Retina (tissue), 1 donor: Measurements from ENCODE around the gene DOCK8.

ENCODE experiments used
- DNase-seq: peaks from one replicate; pipeline ENCODE4 v3.0.0-alpha.2; 2016

Gene DOCK8

GRCh38 chr9:511861-512260 lies 297.2 kb downstream of the DOCK8 start:
- no peak for DNase-seq

GRCh38 chr9:512555-513272 lies 298.0 kb downstream of the DOCK8 start:
- no peak for DNase-seq
